Stimulated activated naive CD8-positive, alpha-beta T cell treated with anti-CD3 and anti-CD28 coated beads, Interleukin-15, Interleukin-2, amounts not matched to agents 100 U/mL and 50 U/mL, for 24 hours (primary cell): ENCODE data around the gene TMEM233.
"Not testable (repeated sequence)": the region's sequence is repeated elsewhere in the genome, so short reads cannot be mapped to it uniquely, and the experiment has no call there.

ENCODE experiments used
- ATAC-seq: fragments of 150-1000 bp; cut with Tn5 transposase; one replicate; pipeline ENCODE4 v1.10.0; 2021
- DNase-seq: peaks from one replicate; pipeline ENCODE4 v3.0.0; 2021

TMEM233 gene

DNA sequence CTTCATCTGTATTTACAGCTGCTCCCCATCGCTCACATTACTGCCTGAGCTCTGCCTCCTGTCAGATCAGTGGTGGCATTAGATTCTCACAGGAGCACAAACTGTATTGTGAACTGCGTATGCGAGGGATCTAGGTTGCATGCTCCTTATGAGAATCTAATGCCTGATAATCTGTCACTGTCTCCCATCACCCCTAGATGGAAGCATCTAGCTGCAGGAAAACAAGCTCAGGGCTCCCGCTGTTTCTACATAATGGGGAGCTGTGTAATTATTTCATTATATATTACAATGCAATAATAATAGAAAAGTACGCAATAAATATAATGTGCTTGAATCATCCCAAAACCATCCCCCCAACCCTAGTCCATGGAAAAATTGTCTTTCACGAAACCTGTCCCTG lies 64.6 kb downstream of the TMEM233 start:
- DNase-seq, ATAC-seq: not testable (repeated sequence)

DNA sequence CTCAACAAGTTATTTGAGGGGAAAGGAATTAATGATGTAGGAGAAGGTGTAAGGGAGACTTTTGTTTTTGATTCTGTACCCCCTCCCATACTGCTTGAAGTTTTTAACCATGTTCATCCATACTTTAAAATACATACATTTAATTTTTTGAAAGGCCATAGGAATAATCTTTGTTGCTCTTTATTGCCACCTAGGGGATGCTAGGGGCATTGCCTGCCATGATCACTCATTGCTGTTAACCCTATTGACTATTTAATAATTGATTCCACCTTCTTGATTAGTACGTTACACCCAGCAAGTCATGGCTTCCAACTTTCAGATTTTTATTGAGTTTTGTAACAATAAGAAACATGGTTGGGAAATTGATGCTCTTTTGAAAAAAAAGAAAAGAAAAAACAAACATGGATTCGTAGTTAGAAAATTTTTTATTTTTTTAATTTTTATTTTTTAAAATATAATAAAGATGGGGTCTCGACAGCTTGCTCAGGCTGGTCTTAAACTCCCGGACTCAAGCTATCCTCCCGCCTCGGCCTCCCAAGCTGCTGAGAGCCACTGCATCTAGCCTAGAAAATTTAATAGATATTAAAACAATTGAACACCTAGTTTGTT lies 65.8 kb downstream of the TMEM233 start:
- peak; percentile 37 for DNase-seq
- ATAC-seq: no peak

DNA sequence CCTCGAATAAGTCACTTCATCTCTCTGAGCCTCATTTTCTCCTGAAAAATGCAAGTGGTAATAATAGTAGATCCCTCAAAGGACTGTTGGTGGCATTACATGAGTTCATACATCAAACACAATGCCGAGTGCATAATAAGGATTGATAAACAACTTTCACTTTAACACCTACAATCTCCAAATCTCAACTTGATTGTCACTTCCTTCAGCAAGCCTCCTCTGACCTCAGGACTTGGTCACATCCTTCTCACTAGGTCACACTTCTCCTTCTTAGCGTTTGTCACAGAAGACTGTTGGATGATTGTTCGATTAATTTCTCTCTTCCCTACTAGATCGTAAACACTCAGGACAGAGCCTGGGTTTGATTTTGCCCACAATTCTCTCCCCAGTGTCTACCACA lies 66.5 kb downstream of the TMEM233 start:
- no peak for ATAC-seq
- no peak for DNase-seq

- DNase-seq (no peak), ATAC-seq (no peak)
Measured at GRCh38 chr12:119661882-119662281, 68.3 kb downstream of the TMEM233 start.

- DNase-seq (no peak), ATAC-seq (no peak)
Measured at GRCh38 chr12:119664642-119665041, 71.1 kb downstream of the TMEM233 start.

DNA sequence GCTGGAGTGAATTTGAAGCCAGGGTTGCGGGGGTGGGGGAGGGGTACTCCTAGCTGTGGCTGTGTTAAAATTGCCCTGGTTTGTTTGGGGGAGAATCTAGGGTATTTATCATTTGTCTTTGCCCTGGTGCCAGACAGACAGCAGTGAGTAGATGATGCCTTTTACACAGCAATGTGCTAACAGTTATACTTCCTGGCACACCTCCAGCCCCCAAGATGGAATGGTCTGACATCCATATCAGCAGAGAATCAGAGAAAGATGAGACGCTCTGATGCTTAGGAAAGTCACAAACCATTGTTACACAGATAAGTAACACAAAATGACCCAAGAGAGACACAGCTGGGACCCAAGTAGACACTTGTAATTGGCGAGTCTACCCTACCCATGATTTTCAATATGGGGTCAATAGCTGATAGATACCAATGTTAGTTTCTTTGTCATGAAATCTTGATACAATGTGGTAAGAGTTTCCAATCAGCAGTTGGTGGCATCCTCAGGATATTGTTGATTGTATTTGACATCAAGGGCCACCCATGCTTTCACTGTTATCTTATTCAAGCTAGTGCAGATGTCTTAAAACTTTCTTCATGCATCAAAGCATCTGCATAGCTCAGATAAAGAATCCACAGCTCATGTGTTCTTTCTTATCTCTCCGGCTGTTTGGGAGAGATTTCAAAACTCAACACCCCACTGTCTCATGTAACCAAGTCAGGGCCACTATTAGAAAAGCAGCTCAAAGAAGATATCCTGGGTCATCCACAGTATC lies 71.8 kb downstream of the TMEM233 start:
- DNase-seq (no peak), ATAC-seq (no peak)

GRCh38 chr12:119666226-119666795 lies 72.7 kb downstream of the TMEM233 start:
- DNase-seq (no peak), ATAC-seq (no peak)

GRCh38 chr12:119666900-119667576 lies 73.5 kb downstream of the TMEM233 start:
- DNase-seq: no peak
- ATAC-seq: no peak

GRCh38 chr12:119667577-119668323 lies 74.2 kb downstream of the TMEM233 start, which contains the start of gene PRKAB1:
Gene PRKAB1, plus strand, starts transcription at chr12:119668133. Its CDS starts 112 bp downstream, at chr12:119668245.
- ATAC-seq (peak; percentile 98), DNase-seq (peak; percentile 96)

DNA sequence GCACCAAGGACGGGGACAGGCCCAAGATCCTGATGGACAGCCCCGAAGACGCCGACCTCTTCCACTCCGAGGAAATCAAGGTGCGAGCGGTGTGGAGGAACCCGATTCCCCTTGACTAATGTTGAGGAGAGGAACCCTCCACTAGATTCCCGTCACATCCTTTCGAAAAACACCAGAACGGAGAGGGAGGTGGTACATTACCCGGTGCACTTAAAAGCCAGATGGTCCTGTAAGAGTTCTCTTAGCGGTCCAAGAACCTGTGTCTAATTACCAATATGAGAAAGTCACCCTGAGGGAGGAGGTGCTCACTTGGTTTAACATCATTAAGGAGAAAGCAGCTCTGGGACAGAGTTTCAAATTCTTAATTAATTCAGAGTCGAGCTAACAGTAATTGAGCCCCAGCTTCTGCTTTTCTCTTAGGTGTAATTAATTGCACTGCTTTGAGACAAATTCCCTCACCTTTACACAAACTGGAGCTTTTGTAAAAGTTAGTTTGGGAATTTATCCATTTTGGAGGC lies 74.8 kb downstream of the TMEM233 start:
- DNase-seq (no peak), ATAC-seq (no peak)

DNA sequence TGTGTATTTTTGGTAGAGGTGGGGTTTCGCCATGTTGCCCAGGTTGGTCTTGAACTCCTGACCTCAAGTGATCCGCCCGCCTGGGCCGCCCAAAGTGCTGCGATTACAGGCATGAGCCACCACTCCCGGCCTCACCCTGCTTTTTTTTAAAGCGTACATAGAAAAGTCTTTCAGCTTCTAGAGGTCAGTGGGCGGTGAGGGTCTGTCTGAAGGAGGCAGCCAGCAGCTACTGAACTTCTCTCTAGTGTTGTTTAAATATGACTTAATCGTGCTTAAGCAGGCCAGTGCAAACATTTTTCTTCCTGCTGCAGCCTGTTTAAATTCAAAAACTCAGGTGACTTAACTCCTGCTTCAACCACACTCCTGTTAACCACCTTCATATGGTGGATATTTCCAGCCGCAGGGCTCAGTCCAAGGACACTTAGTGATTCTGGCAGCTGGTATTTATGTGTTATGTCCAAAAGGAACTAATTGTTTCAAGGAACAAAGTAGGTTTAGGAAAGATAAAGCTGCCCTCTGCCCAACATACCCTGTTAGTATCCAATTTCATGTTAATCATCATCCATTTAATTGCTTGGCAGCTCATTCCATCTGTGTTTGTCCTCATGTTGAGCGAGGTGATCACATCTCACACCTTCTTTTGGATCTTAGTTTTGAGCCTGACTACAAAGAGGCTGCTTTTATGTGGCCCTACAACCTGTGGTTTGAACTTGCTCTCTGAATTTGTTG lies 76.3 kb downstream of the TMEM233 start:
- ATAC-seq (no peak), DNase-seq (no peak)

- no peak for DNase-seq
- no peak for ATAC-seq
Measured at GRCh38 chr12:119671070-119671469, 77.5 kb downstream of the TMEM233 start.

DNA sequence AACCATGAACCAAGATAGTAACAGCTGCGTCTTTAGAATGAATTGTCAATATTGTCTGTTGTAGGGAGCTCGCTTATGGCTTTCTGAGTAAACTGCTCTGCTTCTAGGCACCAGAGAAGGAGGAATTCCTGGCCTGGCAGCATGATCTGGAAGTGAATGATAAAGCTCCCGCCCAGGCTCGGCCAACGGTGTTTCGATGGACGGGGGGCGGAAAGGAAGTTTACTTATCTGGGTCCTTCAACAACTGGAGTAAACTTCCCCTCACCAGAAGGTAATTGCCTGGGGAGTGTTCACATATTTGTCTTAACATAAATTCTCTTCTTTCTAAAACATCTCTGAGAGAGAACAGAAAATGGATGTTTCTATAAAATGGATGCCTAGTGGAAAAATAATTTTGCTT lies 78.6 kb downstream of the TMEM233 start:
- ATAC-seq (no peak), DNase-seq (no peak)

- ATAC-seq: peak; percentile 78
- DNase-seq: no peak
Measured at GRCh38 chr12:119673634-119674033, 80.1 kb downstream of the TMEM233 start.

DNA sequence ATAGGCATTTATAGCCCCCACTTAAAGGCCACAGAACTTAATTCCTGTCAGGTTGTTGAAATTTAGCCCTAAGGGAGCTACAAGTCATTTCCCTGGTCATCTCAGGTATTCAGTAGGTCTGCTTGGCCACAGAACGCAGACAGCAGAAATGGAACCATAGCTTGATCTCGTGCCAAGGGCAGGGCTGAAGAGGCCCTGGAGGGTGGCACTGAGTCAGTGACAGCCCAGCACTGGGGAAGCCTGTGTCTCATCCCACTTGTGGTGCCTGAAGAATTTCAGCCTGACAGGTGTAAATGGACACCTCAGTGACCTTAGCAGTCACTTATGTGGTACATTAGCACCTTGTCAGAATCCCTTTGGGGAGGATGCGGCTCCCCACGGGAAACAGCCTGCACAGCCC lies 81.0 kb downstream of the TMEM233 start:
- DNase-seq: no peak
- ATAC-seq: no peak

DNA sequence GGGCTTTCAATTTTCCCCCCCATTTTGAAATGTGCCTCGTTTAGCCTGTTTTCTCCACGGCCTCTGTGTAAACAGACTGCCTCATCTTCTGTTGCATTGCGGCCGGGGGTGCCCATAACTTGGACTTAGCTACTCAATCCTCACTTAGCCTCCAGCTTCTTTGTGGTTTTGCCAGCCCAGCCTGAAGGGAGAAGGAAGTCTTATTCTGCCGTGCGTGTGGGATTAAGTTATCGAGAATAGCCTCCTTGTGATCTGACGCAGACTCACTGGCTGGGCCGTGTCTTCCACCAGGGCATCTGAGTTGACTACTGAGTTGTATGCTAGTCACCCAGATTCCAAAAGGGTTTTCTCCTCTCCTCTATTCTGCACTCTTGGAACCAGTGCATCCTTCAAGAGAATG lies 82.4 kb downstream of the TMEM233 start:
- ATAC-seq (no peak), DNase-seq (no peak)

GRCh38 chr12:119676573-119676972 lies 83.0 kb downstream of the TMEM233 start:
- DNase-seq: no peak
- no peak for ATAC-seq

GRCh38 chr12:119678459-119678858 lies 84.9 kb downstream of the TMEM233 start:
- DNase-seq: no peak
- no peak for ATAC-seq

GRCh38 chr12:119679081-119679480 lies 85.5 kb downstream of the TMEM233 start:
- ATAC-seq (no peak), DNase-seq (no peak)

- DNase-seq (no peak), ATAC-seq (no peak)
Measured at GRCh38 chr12:119679490-119679889, 85.9 kb downstream of the TMEM233 start.

DNA sequence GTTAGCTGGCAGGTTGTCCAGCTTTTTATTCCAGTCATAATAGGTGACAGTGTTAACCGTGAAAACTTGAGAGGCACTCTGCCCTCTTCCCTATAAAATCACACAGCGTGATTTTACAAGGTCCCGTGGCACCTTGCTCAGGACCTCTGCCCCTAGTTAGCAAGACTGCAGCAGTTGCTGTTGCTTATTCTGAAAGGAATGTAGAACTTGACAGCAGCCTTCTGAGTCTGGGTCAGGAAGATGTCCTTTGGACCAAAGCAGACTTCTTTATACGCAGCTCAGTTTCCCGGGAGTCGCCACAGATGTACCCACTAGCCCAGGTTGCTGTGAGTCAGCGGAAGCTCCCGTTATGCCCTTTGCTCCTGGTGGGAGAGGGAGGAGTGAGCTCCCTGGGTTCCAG lies 87.5 kb downstream of the TMEM233 start:
- ATAC-seq: no peak
- no peak for DNase-seq
